H9 (cell line): Measurements from ENCODE around the gene CPT1B. TPM values are rescaled to one million over a fixed set of nuclear protein-coding genes. Genes with fewer than 3 reads are reported as not detected.

Experiments used
- DNase-seq: peaks from one replicate; pipeline ENCODE4 v3.0.0-alpha.2; 2017
- H2AFZ ChIP-seq: one replicate; pipeline ENCODE4 v1.6.1; 2013; ENCODE audit warnings: mild to moderate bottlenecking, low read length, control low read depth, moderate library complexity
- H2AK5ac ChIP-seq: 2 replicates; pipeline ENCODE4 v1.6.1; 2013; ENCODE audit warnings: low read length, control low read depth, mixed read lengths; ENCODE audit not compliant: insufficient read length
- H2BK120ac ChIP-seq: one replicate; pipeline ENCODE4 v1.6.1; 2013; ENCODE audit warnings: low read depth, mild to moderate bottlenecking, low read length, control low read depth, inconsistent platforms; ENCODE audit not compliant: poor library complexity, severe bottlenecking
- H2BK12ac ChIP-seq: 2 replicates; pipeline ENCODE4 v1.6.1; 2013; ENCODE audit warnings: low read length, control low read depth, mixed read lengths, low read depth; ENCODE audit not compliant: insufficient read length
- H2BK15ac ChIP-seq: 2 replicates; pipeline ENCODE4 v1.6.1; 2013; ENCODE audit warnings: low read depth, low read length, control low read depth
- H2BK20ac ChIP-seq: one replicate; pipeline ENCODE4 v1.6.1; 2013; ENCODE audit warnings: low read depth, mild to moderate bottlenecking, low read length, control low read depth, inconsistent platforms; ENCODE audit not compliant: poor library complexity, severe bottlenecking
- H2BK5ac ChIP-seq: 2 replicates; pipeline ENCODE4 v1.6.1; 2013; ENCODE audit warnings: low read length, control low read depth, mixed read lengths; ENCODE audit not compliant: insufficient read length
- H3K14ac ChIP-seq: 2 replicates; pipeline ENCODE4 v1.6.1; 2013; ENCODE audit warnings: low read length, control low read depth; ENCODE audit not compliant: insufficient read depth
- H3K18ac ChIP-seq: 2 replicates; pipeline ENCODE4 v1.6.1; 2013; ENCODE audit warnings: low read depth, mild to moderate bottlenecking, mixed read lengths, low read length, control low read depth; ENCODE audit not compliant: insufficient read length
- H3K23ac ChIP-seq: 2 replicates; pipeline ENCODE4 v1.6.1; 2013; ENCODE audit warnings: low read length, control low read depth, mixed read lengths, low read depth; ENCODE audit not compliant: insufficient read length
- H3K23me2 ChIP-seq: 2 replicates; pipeline ENCODE4 v1.6.1; 2013; ENCODE audit warnings: low read depth, mild to moderate bottlenecking, mixed read lengths, low read length, control low read depth; ENCODE audit not compliant: insufficient read length, poor library complexity, severe bottlenecking
- H3K27ac ChIP-seq: 2 replicates; pipeline ENCODE4 v1.5.1; 2013; ENCODE audit warnings: low read length, control low read depth, mixed read lengths, low read depth; ENCODE audit not compliant: insufficient read length
- H3K27me3 ChIP-seq: 2 replicates; pipeline ENCODE4 v1.6.1; 2013; ENCODE audit warnings: low read length, control low read depth, inconsistent platforms; ENCODE audit not compliant: insufficient read depth
- H3K4ac ChIP-seq: 2 replicates; pipeline ENCODE4 v1.6.1; 2013; ENCODE audit warnings: low read depth, mild to moderate bottlenecking, control low read depth, inconsistent platforms, low read length, moderate library complexity
- H3K4me1 ChIP-seq: 2 replicates; pipeline ENCODE4 v1.6.1; 2013; ENCODE audit warnings: low read length, control low read depth, inconsistent platforms; ENCODE audit not compliant: insufficient read depth
- H3K4me2 ChIP-seq: 2 replicates; pipeline ENCODE4 v1.6.1; 2013; ENCODE audit warnings: low read length, control low read depth, mixed read lengths; ENCODE audit not compliant: insufficient read length, insufficient read depth
- H3K56ac ChIP-seq: 2 replicates; pipeline ENCODE4 v1.6.1; 2013; ENCODE audit warnings: low read depth, mild to moderate bottlenecking, mixed read lengths, low read length, control low read depth; ENCODE audit not compliant: insufficient read length
- H3K79me1 ChIP-seq: 2 replicates; pipeline ENCODE4 v1.6.1; 2013; ENCODE audit warnings: low read depth, mild to moderate bottlenecking, moderate library complexity, low read length, control low read depth, inconsistent platforms; ENCODE audit not compliant: insufficient read depth, poor library complexity, severe bottlenecking
- H3K79me2 ChIP-seq: 2 replicates; pipeline ENCODE4 v1.6.1; 2013; ENCODE audit warnings: low read length, control low read depth, inconsistent platforms; ENCODE audit not compliant: insufficient read depth
- H3K9ac ChIP-seq: 2 replicates; pipeline ENCODE4 v1.6.1; 2013; ENCODE audit warnings: low read length, control low read depth, mixed read lengths; ENCODE audit not compliant: insufficient read length; ENCODE audit errors: extremely low read depth
- H3K9me3 ChIP-seq: one replicate; pipeline ENCODE4 v1.6.1; 2013; ENCODE audit warnings: low read depth, low read length, inconsistent platforms; ENCODE audit not compliant: control insufficient read depth
- H3T11ph ChIP-seq: one replicate; pipeline ENCODE4 v1.6.1; 2013; ENCODE audit warnings: mild to moderate bottlenecking, low read length, control low read depth, inconsistent platforms
- H4K20me1 ChIP-seq: one replicate; pipeline ENCODE4 v1.6.1; 2013; ENCODE audit not compliant: control insufficient read depth, insufficient read length, insufficient read depth
- H4K5ac ChIP-seq: 2 replicates; pipeline ENCODE4 v1.6.1; 2013; ENCODE audit warnings: low read depth, mild to moderate bottlenecking, mixed read lengths, low read length, control low read depth; ENCODE audit not compliant: insufficient read length
- H4K8ac ChIP-seq: replicated peaks from 2 replicates; pipeline ENCODE4 v1.6.1; 2013; ENCODE audit warnings: low read length, control low read depth, mixed read lengths, low read depth; ENCODE audit not compliant: insufficient read length
- H4K91ac ChIP-seq: 2 replicates; pipeline ENCODE4 v1.6.1; 2013; ENCODE audit warnings: low read depth, mild to moderate bottlenecking, moderate library complexity, mixed read lengths, low read length, control low read depth; ENCODE audit not compliant: insufficient read length
- H3K27ac Mint-ChIP-seq, 3 experiments: 2 replicates in 2 of 3; 3 replicates in 1 of 3; pipeline ENCODE4 v1.8.0; 2020 to 2021; ENCODE audit warnings: mixed read lengths in 3 of 3, mild to moderate bottlenecking in 1 of 3, moderate library complexity in 1 of 3
- H3K27me3 Mint-ChIP-seq: 2 replicates; pipeline ENCODE4 v1.8.0; 2021; ENCODE audit warnings: low read depth, mild to moderate bottlenecking, moderate library complexity, mixed read lengths
- H3K36me3 Mint-ChIP-seq, 3 experiments: 2 replicates in 2 of 3; 3 replicates in 1 of 3; pipeline ENCODE4 v1.8.0; 2020 to 2021; ENCODE audit warnings: low read depth in 3 of 3, mixed read lengths in 3 of 3; ENCODE audit not compliant: insufficient read depth in 1 of 3
- H3K4me1 Mint-ChIP-seq, 2 experiments: 2 replicates each; pipeline ENCODE4 v1.8.0; 2020; ENCODE audit warnings: mixed read lengths in 2 of 2
- H3K4me3 Mint-ChIP-seq, 2 experiments: 2 replicates in 1 of 2; 3 replicates in 1 of 2; pipeline ENCODE4 v1.8.0; 2020 to 2021; ENCODE audit warnings: mild to moderate bottlenecking in 2 of 2, mixed read lengths in 2 of 2, moderate library complexity in 1 of 2
- H3K9me3 Mint-ChIP-seq, 2 experiments: 2 replicates in 1 of 2; 3 replicates in 1 of 2; pipeline ENCODE4 v1.8.0; 2020; ENCODE audit warnings: mild to moderate bottlenecking in 2 of 2, mixed read lengths in 2 of 2, moderate library complexity in 1 of 2
- CTCF ChIP-seq: fragments of 200-600 bp; sonication (generic); conservative IDR thresholded peaks from 3 replicates; pipeline ENCODE4 v1.8.0; 2021; ENCODE audit warnings: antibody characterized with exemption, mild to moderate bottlenecking
- WGBS: extraction: QIAGEN DNeasy Blood & Tissue Kit; methylation state at CpG from one replicate; pipeline ENCODE4 v1.1.7; 2013; ENCODE audit warnings: missing lambda C conversion rate, low lambda C conversion rate, mixed read lengths; ENCODE audit not compliant: insufficient read length; ENCODE audit errors: extremely low coverage; 5-methylcytosine and 5-hydroxymethylcytosine counted together
- total RNA-seq: library from RNA; stranded (reverse); gene quantifications from 2 replicates; pipeline ENCODE4 v1.2.1, GENCODE V29; 2021

Gene CPT1B
- total RNA-seq, 1 experiment from 2014 or later = 65.7 TPM

- H3K9ac ChIP-seq = no peak overlapping the region
- H4K20me1 ChIP-seq = no peaks in the 10 kb centered on the region
- H3K4me2 ChIP-seq = no peak overlapping the region
- H3K4ac ChIP-seq = no peak overlapping the region
- H3K18ac ChIP-seq = peak overlapping the region; percentile 11
- no peaks in the 10 kb centered on the region for H3K9me3 ChIP-seq
- Mint-ChIP-seq H3K36me3 (no peaks in the 10 kb centered on the region; a peak in 2 of 7 replicates), H3K27ac (no peak overlapping the region), H3K4me1 (peaks cover 10 to 16% of the 10 kb centered on the region in 2 experiments), H3K4me3 (no peak overlapping the region), H3K9me3 (peaks cover 0 to 3% of the 10 kb centered on the region in 2 experiments; a peak in 1 of 5 replicates), H3K27me3 (peaks cover 41% of the 10 kb centered on the region)
- no peaks in the 10 kb centered on the region for H3K27me3 ChIP-seq
- no peak overlapping the region for H2AFZ ChIP-seq
- DNase-seq = no peak
- no peak overlapping the region for H2AK5ac ChIP-seq
- no peak overlapping the region for H2BK15ac ChIP-seq
- no peak overlapping the region for H4K5ac ChIP-seq
- H2BK20ac ChIP-seq = no peak overlapping the region
- H3K27ac ChIP-seq = no peak overlapping the region
- H3K14ac ChIP-seq = no peak overlapping the region
- no peaks in the 10 kb centered on the region for H3K79me1 ChIP-seq
- no peak overlapping the region for H3T11ph ChIP-seq
- no peak overlapping the region for H2BK12ac ChIP-seq
- no peak overlapping the region for H3K23ac ChIP-seq
- no peak for TF ChIP-seq CTCF
- H2BK5ac ChIP-seq = no peak overlapping the region
- H2BK120ac ChIP-seq = no peak overlapping the region
- peaks cover 5% of the 10 kb centered on the region for H3K23me2 ChIP-seq
- no peak overlapping the region for H4K8ac ChIP-seq
- no CpG with 5 or more reads among the region's 11 CpGs for WGBS
- H3K56ac ChIP-seq = no peak overlapping the region
- H3K4me1 ChIP-seq = peaks cover 3% of the 10 kb centered on the region; the same call in 1 of the 2 replicates
- no peaks in the 10 kb centered on the region for H3K79me2 ChIP-seq
- H4K91ac ChIP-seq = no peak overlapping the region
These were observed 31.8 kb upstream of the CPT1B start for GRCh38 chr22:50610041-50610451.
